ENCODE measurements around the gene TXNRD2. TPM values are rescaled to one million over a fixed set of nuclear protein-coding genes. Genes with fewer than 3 reads are reported as not detected.

Gene TXNRD2
- total RNA-seq, 2 experiments from 2014 or later: 24.7 to 28.9 TPM

DNA sequence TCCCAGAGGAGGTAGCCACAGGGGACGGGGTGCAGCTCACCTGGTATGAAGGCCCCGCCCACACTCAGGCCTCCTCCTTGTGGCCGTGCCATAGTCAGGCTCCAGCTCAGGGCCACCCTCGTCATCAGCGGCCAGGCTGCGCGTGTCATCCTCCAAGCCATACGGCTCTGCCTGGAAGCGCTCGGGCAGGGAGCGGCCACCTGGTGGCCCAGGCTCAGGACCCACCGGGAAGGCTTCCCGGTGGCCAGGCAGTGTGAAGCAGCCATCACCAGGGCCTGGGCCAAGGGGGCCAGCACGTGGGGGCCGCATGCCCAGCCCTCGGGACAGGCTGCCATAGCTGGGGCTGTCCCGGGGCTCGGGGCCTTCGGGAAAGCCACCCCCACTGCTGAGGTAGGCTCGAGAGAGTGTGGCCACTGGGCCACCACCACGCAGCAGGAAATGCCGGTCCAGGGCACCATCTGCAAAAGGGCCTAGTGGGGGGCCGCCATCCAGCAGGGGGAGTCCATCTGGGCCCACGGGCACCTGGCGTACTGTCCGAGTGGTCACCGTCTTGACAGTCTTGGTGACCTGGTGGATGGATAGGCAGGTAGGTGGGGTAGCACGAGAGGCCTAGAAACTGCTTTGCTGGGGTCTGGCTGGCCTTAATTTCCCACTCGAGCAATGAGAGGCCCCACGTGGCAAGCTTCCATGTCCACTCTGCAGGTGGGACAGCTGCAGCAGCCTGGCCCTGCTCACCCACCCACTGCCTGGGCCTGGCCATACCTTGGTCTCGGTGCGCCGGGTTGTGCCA, 39.7 kb upstream of the TXNRD2 start:
- Histone ChIP-seq H2AFZ (ENCODE audit: low read length) (no peak overlapping the region), H3K27ac (ENCODE audit: low read depth, low read length, poor library complexity, severe bottlenecking) (no peak overlapping the region), H3K79me2 (ENCODE audit: insufficient read depth, low read depth, low read length) (no peaks in the 10 kb centered on the region), H3K4me2 (ENCODE audit: low read length) (no peak overlapping the region), H3K9me3 (ENCODE audit: low read length) (no peaks in the 10 kb centered on the region), H3K36me3 (ENCODE audit: insufficient read depth, low read length) (no peaks in the 10 kb centered on the region), H3K4me3 (ENCODE audit: low read depth, low read length, poor library complexity, severe bottlenecking) (no peak overlapping the region), H3K9me2 (ENCODE audit: insufficient read depth, low read length) (no peaks in the 10 kb centered on the region), H3K4me1 (ENCODE audit: insufficient read depth, low read length, poor library complexity, severe bottlenecking) (no peaks in the 10 kb centered on the region), H4K20me1 (ENCODE audit: insufficient read depth, low read length) (no peaks in the 10 kb centered on the region)
- intact Hi-C loops (cut with micrococcal nuclease; ENCODE audit: unreplicated experiment): no loop called here
- TF ChIP-seq EZH2phosphoT487 (IDR thresholded peaks at IDR 0.05; ENCODE audit: borderline replicate concordance, low read depth, low read length) (no peak), CTCF (conservative IDR thresholded peaks at IDR 0.05; ENCODE audit: low read length) (no peak)
- POLR2A ChIA-PET: no interaction called here
- BruUV-seq (replicated peaks): no TSS peak
- DNase-seq (ENCODE audit: low spot score): no peak
- CTCF ChIA-PET (ENCODE audit: unreplicated experiment): no interaction called here

DNA sequence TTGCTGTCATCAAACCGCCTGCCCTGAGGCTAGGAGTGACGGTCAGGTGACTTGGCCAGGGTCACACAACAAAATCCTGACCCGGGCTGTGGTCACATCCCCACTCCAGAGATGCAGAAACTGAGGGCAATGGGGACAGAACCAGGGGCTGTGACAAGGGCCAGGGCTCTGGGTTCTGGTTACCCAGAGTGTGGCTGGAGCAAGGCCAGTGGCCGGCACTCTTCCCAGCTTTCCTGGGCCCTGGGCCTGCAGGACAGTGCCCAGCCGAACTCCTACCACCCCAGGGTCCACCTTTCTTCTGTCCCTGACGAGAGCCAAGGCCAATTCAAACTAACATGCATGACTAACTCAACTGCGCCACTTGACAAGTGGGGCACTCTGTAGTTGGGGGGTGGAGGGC, 39.1 kb upstream of the TXNRD2 start:
- Histone ChIP-seq H3K27ac (ENCODE audit: low read depth, low read length, poor library complexity, severe bottlenecking) (no peak overlapping the region), H3K79me2 (ENCODE audit: insufficient read depth, low read depth, low read length) (no peaks in the 10 kb centered on the region), H3K4me2 (ENCODE audit: low read length) (no peak overlapping the region), H4K20me1 (ENCODE audit: insufficient read depth, low read length) (no peaks in the 10 kb centered on the region), H2AFZ (ENCODE audit: low read length) (no peak overlapping the region), H3K36me3 (ENCODE audit: insufficient read depth, low read length) (no peaks in the 10 kb centered on the region), H3K4me1 (ENCODE audit: insufficient read depth, low read length, poor library complexity, severe bottlenecking) (peaks cover 1% of the 10 kb centered on the region), H3K4me3 (ENCODE audit: low read depth, low read length, poor library complexity, severe bottlenecking) (no peak overlapping the region), H3K9me3 (ENCODE audit: low read length) (no peaks in the 10 kb centered on the region), H3K9me2 (ENCODE audit: insufficient read depth, low read length) (no peaks in the 10 kb centered on the region)
- intact Hi-C loops (cut with micrococcal nuclease; ENCODE audit: unreplicated experiment): no loop called here
- CTCF ChIA-PET (ENCODE audit: unreplicated experiment): no interaction called here
- TF ChIP-seq CTCF (conservative IDR thresholded peaks at IDR 0.05; ENCODE audit: low read length) (no peak), EZH2phosphoT487 (IDR thresholded peaks at IDR 0.05; ENCODE audit: borderline replicate concordance, low read depth, low read length) (no peak)
- no peak for DNase-seq (ENCODE audit: low spot score)
- BruUV-seq (replicated peaks): no TSS peak
- POLR2A ChIA-PET: interaction anchor here (0.6 kb wide), 1 partner anchor 70 kb away, joined by 3 read pairs; no protein-coding TSS in a partner anchor

Data from OCI-LY7 (cell line).